K562 (cell line): Measurements from ENCODE around the gene TTC16. TPM values are rescaled to one million over a fixed set of nuclear protein-coding genes. Genes with fewer than 3 reads are reported as not detected.
A peak's percentile ranks its signal among the peaks of the same experiment; 100 is the strongest.

Source experiments
- ATAC-seq: fragments of 200-7000 bp; cut with Tn5 transposase; 3 replicates; pipeline ENCODE4 v1.9.1; 2020; ENCODE audit warnings: moderate library complexity
- BruUV-seq: library from RNA; stranded (reverse); fragments of 400-500 nt; replicated peaks from 2 replicates; lab custom pipeline; 2021; lab: Mats Ljungman, UMichigan
- CTCF ChIA-PET: fragments of 300-600 bp; formaldehyde crosslinking; extraction: SDS; loops from one replicate; lab custom pipeline; 2021; ENCODE audit warnings: low intra/inter-chr PET ratio; lab: Yijun Ruan, JAX
- POLR2A ChIA-PET: fragments of 300-600, 350-650 bp; sonication (Branson Sonifier 250); formaldehyde crosslinking; extraction: SDS; loops from one replicate; lab custom pipeline; 2021; ENCODE audit warnings: antibody characterized with exemption, inconsistent platforms; lab: Yijun Ruan, JAX
- DNase-seq, 4 experiments: peaks; one replicate each; pipeline versions ENCODE4 v3.0.0 to v3.0.0-alpha.2; 2011 to 2018; ENCODE audit warnings: low spot score in 3 of 4, mixed read lengths in 3 of 4; ENCODE audit errors: extremely low read depth in 1 of 4
- FAIRE-seq: peaks from 2 replicates; lab custom pipeline; 2011; peaks lifted over from hg19 to GRCh38; lab: Jason Lieb, UNC
- H2AFZ ChIP-seq: 2 replicates; pipeline ENCODE4 v1.6.0; 2011; ENCODE audit warnings: low read depth, low read length, control low read depth, inconsistent platforms
- H3K27ac ChIP-seq: fragments of 200-600 bp; 3 replicates; pipeline ENCODE4 v1.8.0; 2011; ENCODE audit warnings: low read depth, mild to moderate bottlenecking, control low read depth, inconsistent platforms, low read length, moderate library complexity, mixed read lengths; ENCODE audit errors: extremely low read depth
- H3K27me3 ChIP-seq, 2 experiments: fragments of 300-600 bp in 1 of 2; 2 replicates in 1 of 2; 3 replicates in 1 of 2; pipeline versions ENCODE4 v1.6.0 to v1.8.0; 2011; ENCODE audit warnings: inconsistent platforms in 2 of 2, low read length in 2 of 2, mild to moderate bottlenecking in 1 of 2, mixed read lengths in 1 of 2, moderate library complexity in 1 of 2; ENCODE audit not compliant: control insufficient read depth in 2 of 2, insufficient read depth in 2 of 2
- H3K36me3 ChIP-seq: fragments of 300-600 bp; 3 replicates; pipeline ENCODE4 v1.8.0; 2011; ENCODE audit warnings: mild to moderate bottlenecking, low read length, inconsistent platforms; ENCODE audit not compliant: control insufficient read depth, insufficient read depth
- H3K4me1 ChIP-seq, 2 experiments: fragments of 200-600 bp in 1 of 2; replicated peaks in 1 of 2; 2 replicates in 1 of 2; 3 replicates in 1 of 2; pipeline versions ENCODE4 v1.5.1 to v1.8.0; 2011; ENCODE audit warnings: inconsistent platforms in 2 of 2, low read length in 2 of 2, mild to moderate bottlenecking in 1 of 2, mixed read lengths in 1 of 2, moderate library complexity in 1 of 2; ENCODE audit not compliant: control insufficient read depth in 2 of 2, insufficient read depth in 2 of 2
- H3K4me2 ChIP-seq: 2 replicates; pipeline ENCODE4 v1.6.1; 2011; ENCODE audit warnings: low read length, control low read depth, inconsistent platforms, mixed read lengths; ENCODE audit not compliant: insufficient read depth
- H3K4me3 ChIP-seq: fragments of 200-600 bp; sonication (generic), shearing (Covaris generic); 2 replicates; pipeline ENCODE4 v1.5.1; 2016; ENCODE audit warnings: control low read depth, inconsistent platforms
- H3K79me2 ChIP-seq: fragments of 200-600 bp; 3 replicates; pipeline ENCODE4 v1.8.0; 2011; ENCODE audit warnings: low read length, inconsistent platforms; ENCODE audit not compliant: control insufficient read depth, insufficient read depth
- H3K9ac ChIP-seq, 2 experiments: 2 replicates each; pipeline versions ENCODE4 v1.6.0 to v1.6.1; 2011; ENCODE audit warnings: low read depth in 2 of 2, low read length in 2 of 2, control low read depth in 1 of 2, inconsistent platforms in 1 of 2, mild to moderate bottlenecking in 1 of 2, mixed read lengths in 1 of 2; ENCODE audit not compliant: insufficient read depth in 1 of 2
- H3K9me1 ChIP-seq: one replicate; pipeline ENCODE4 v1.6.0; 2011; ENCODE audit warnings: inconsistent platforms, mild to moderate bottlenecking, low read length, moderate library complexity; ENCODE audit not compliant: control insufficient read depth, insufficient read depth
- H3K9me3 ChIP-seq: replicated peaks from 2 replicates; pipeline ENCODE4 v1.5.1; 2011; ENCODE audit warnings: low read depth, low read length, inconsistent platforms; ENCODE audit not compliant: control insufficient read depth, insufficient read depth
- H4K20me1 ChIP-seq: replicated peaks from 2 replicates; pipeline ENCODE4 v1.6.1; 2011; ENCODE audit warnings: low read length, inconsistent platforms, mixed read lengths; ENCODE audit not compliant: control insufficient read depth, insufficient read depth
- BCOR ChIP-seq: fragments of 450-650 bp; IDR thresholded peaks from 2 replicates; pipeline ENCODE4 v1.6.1; 2016
- BRCA1 ChIP-seq, 2 experiments: fragments of 450-650 bp in 1 of 2; sonication (generic) in 1 of 2; formaldehyde crosslinking in 1 of 2; IDR thresholded peaks; 2 replicates each; pipeline versions ENCODE4 v1.5.0 to v1.6.1; 2017 to 2020; ENCODE audit warnings: mild to moderate bottlenecking in 1 of 2, missing genetic modification reagents in 1 of 2
- CC2D1A ChIP-seq: fragments of 450-650 bp; IDR thresholded peaks from 2 replicates; pipeline ENCODE4 v1.6.1; 2017; ENCODE audit warnings: mild to moderate bottlenecking
- MECOM ChIP-seq: fragments of 250-450 bp; sonication (Bioruptor Pico); IDR thresholded peaks from 2 replicates; pipeline ENCODE4 v1.8.0; 2022; ENCODE audit warnings: inconsistent platforms
- PREB ChIP-seq: sonication (generic); formaldehyde crosslinking; IDR thresholded peaks from 2 replicates; pipeline ENCODE4 v1.8.1; 2023; ENCODE audit warnings: mild to moderate bottlenecking, missing genetic modification reagents
- ZBTB7A ChIP-seq: IDR thresholded peaks from 2 replicates; pipeline ENCODE4 v1.6.1; 2011; ENCODE audit warnings: low read depth, mild to moderate bottlenecking, low read length, moderate library complexity, borderline replicate concordance; ENCODE audit not compliant: control insufficient read depth
- ZNF124 ChIP-seq: sonication (generic); formaldehyde crosslinking; IDR thresholded peaks from 2 replicates; pipeline ENCODE4 v1.8.1; 2022; ENCODE audit warnings: missing genetic modification reagents
- ZNF511 ChIP-seq: sonication (generic); formaldehyde crosslinking; IDR thresholded peaks from 2 replicates; pipeline ENCODE4 v1.8.0; 2022; ENCODE audit warnings: mild to moderate bottlenecking, missing genetic modification reagents
- ZNF76 ChIP-seq: fragments of 250-450 bp; sonication (Bioruptor Pico); IDR thresholded peaks from 2 replicates; pipeline ENCODE4 v1.4.0; 2020; ENCODE audit warnings: mild to moderate bottlenecking, moderate library complexity, borderline replicate concordance
- WGBS: fragments of 100-300 bp; shearing (Covaris generic); methylation state at CpG from one replicate; pipeline ENCODE4 v1.1.6; 2016; ENCODE audit warnings: low coverage, mixed read lengths; ENCODE audit not compliant: insufficient coverage; ENCODE audit errors: missing lambda C conversion rate; 5-methylcytosine and 5-hydroxymethylcytosine counted together
- in situ Hi-C: fragments of 300-500 bp; cut with MboI; formaldehyde crosslinking; loops from 4 replicates; pipeline ENCODE4 v1.15.0; 2018; ENCODE audit warnings: inconsistent platforms, mixed read lengths
- intact Hi-C: fragments of 100-400 bp; cut with micrococcal nuclease; formaldehyde crosslinking; loops from 2 replicates; pipeline ENCODE4 v1.14.2; 2022
- polyA plus RNA-seq, 8 experiments: library from polyadenylated mRNA; depleted of rRNA in 4 of 8; stranded (reverse) in 5 of 8; unstranded in 3 of 8; fragments of >200 nt; fragmentation: Nextera tagmentation in 2 of 8; fragmentation: Illumina TruSeq in 1 of 8; extraction: Ambion mirVana in 2 of 8; extraction: Trizol in 1 of 8; gene quantifications; 2 replicates each; pipeline versions ENCODE4 v1.2.1 to v1.2.3, GENCODE V29; 2011 to 2014; ENCODE audit warnings: inconsistent platforms in 1 of 8, missing spikeins in 1 of 8
- total RNA-seq, 7 experiments: library from RNA; depleted of rRNA in 6 of 7; stranded (reverse); fragments of >200 nt in 6 of 7; fragmentation: Illumina TruSeq in 2 of 7; extraction: Trizol in 2 of 7; gene quantifications; 2 replicates each; pipeline versions ENCODE4 v1.2.1 to v1.2.3, GENCODE V29; 2011 to 2021; ENCODE audit warnings: low replicate concordance in 1 of 7

TTC16 gene
- total and polyA plus RNA-seq, 9 of the 15 experiments (the other 6 are each of a cell fraction or from before 2014, with no cell fraction given), result 0.11 TPM; not detected in 8

GRCh38 chr9:127714951-127715469 is 869 bp upstream of the TTC16 start (continued):
- 0 out of 2 replicates have a peak, but pooled peaks have one; percentile 14 for TF ChIP-seq ZNF511 (CRISPR knock-in tag)
- TF ChIP-seq ZBTB7A, result peak; percentile 56; the same call in 1 of the 2 replicates
- TF ChIP-seq MECOM (CRISPR knock-in tag), result no peak
- peak; percentile 27; the same call in 1 of the 2 replicates for TF ChIP-seq BCOR
- no peak for TF ChIP-seq ZNF76
- TF ChIP-seq BRCA1 (IDR thresholded peaks at IDR 0.05), result no peak
- TF ChIP-seq BRCA1 (CRISPR knock-in tag; IDR thresholded peaks at IDR 0.05), result 0 out of 2 replicates have a peak, but pooled peaks have one; percentile 36
- TF ChIP-seq, all 486 proteins: peak for 13

GRCh38 chr9:127716412-127716811 is 533 bp downstream of the TTC16 start:
- peak overlapping the region; percentile 69 to 98; a peak in 3 of 4 replicates for H3K9ac ChIP-seq
- DNase-seq, result no peak
- in situ Hi-C loops, result no loop called here

More at GRCh38 chr9:127716412-127716811, 533 bp downstream of the TTC16 start:
- FAIRE-seq (no peak), ATAC-seq (no peak)
- peak overlapping the region; percentile 64; the same call in 2 of the 3 replicates for H3K27ac ChIP-seq
- H3K27me3 ChIP-seq, result no peaks in the 10 kb centered on the region
- peaks cover 4 to 52% of the 10 kb centered on the region in 2 experiments; a peak in 4 of 5 replicates for H3K4me1 ChIP-seq
- H3K36me3 ChIP-seq, result no peaks in the 10 kb centered on the region
- peaks cover 3% of the 10 kb centered on the region; the same call in 1 of the 2 replicates for H4K20me1 ChIP-seq
- 0 out of 2 replicates have a peak overlapping the region, but pooled peaks have one; percentile 74 for H3K4me3 ChIP-seq
- H3K9me1 ChIP-seq, result peaks cover 4% of the 10 kb centered on the region
- H3K4me2 ChIP-seq, result peak overlapping the region; percentile 87
- POLR2A ChIA-PET, result interaction anchor here (1.1 to 1.3 kb wide), 4 partner anchors 8 to 18 kb away, joined by 3 to 7 read pairs (median 4); partner anchors contain the start of gene TOR2A
- peak overlapping the region; percentile 99 for H2AFZ ChIP-seq
- 46% methylated on average over 9 of the region's 9 CpGs for WGBS
- intact Hi-C loops, result no loop called here
- TF ChIP-seq ZNF124 (peak; percentile 22; the same call in 1 of the 2 replicates), CC2D1A (no peak), PREB (CRISPR knock-in tag) (0 out of 2 replicates have a peak, but pooled peaks have one; percentile 10)
- TF ChIP-seq, all 486 proteins: peak for 2
- no peaks in the 10 kb centered on the region for H3K9me3 ChIP-seq
- BruUV-seq, result no TSS peak
- 0 out of 3 replicates have a peak, but pooled peaks cover 3% of the 10 kb centered on the region for H3K79me2 ChIP-seq
- CTCF ChIA-PET, result no interaction called here
